Activated CD4-positive, alpha-beta T cell treated with anti-CD3 and anti-CD28 coated beads, Interleukin-2, amount 10 ng/mL, durations not matched to agents 24 days and 14 days (primary cell): Measurements from ENCODE around the gene ANKIB1. TPM values are rescaled to one million over a fixed set of nuclear protein-coding genes. Genes with fewer than 3 reads are reported as not detected.

ENCODE experiments used
- DNase-seq: peaks from one replicate; pipeline ENCODE4 v3.0.0; 2022
- H3K27ac Mint-ChIP-seq: one replicate; pipeline ENCODE4 v1.8.0; 2022; ENCODE audit warnings: mild to moderate bottlenecking, mixed read lengths
- H3K27me3 Mint-ChIP-seq: one replicate; pipeline ENCODE4 v1.8.0; 2022; ENCODE audit warnings: mixed read lengths
- H3K36me3 Mint-ChIP-seq: one replicate; pipeline ENCODE4 v1.8.0; 2022; ENCODE audit warnings: low read depth, mild to moderate bottlenecking, mixed read lengths
- H3K4me1 Mint-ChIP-seq: one replicate; pipeline ENCODE4 v1.8.0; 2021; ENCODE audit warnings: mixed read lengths
- H3K4me3 Mint-ChIP-seq: one replicate; pipeline ENCODE4 v1.8.0; 2022; ENCODE audit warnings: mild to moderate bottlenecking, moderate library complexity, mixed read lengths
- H3K9me3 Mint-ChIP-seq: one replicate; pipeline ENCODE4 v1.8.0; 2021; ENCODE audit warnings: mixed read lengths
- intact Hi-C: fragments of 100-400 bp; cut with micrococcal nuclease; formaldehyde crosslinking; loops from one replicate; pipeline ENCODE4 v1.15.1; 2023
- total RNA-seq: library from RNA; stranded (reverse); gene quantifications from 2 replicates; pipeline ENCODE4 v1.2.3, GENCODE V29; 2022

Gene ANKIB1
- total RNA-seq, 1 donor from 2014 or later, result 54.3 TPM

DNA sequence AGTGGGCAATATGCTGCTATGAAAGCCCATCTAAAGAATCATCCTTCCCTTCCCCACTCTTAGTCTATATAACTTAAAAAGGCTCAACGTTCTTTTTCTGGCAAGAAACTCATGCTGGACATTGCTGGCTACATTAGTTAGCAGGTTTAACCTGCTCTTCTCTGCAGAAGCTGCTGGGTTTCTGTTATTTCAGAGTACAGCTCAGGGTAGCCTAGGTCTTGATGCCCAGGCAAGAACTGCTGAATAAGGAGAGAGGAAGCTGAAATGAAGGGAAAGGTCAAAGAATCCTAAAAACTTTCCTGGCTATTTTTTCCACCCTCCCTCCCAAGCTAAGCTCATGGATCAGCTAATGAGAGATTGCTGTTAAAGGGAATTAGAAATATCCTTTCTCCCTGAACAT is 79.4 kb downstream of the ANKIB1 start:
- Mint-ChIP-seq H3K27ac (no peak overlapping the region), H3K36me3 (peaks cover 22% of the 10 kb centered on the region)

DNA sequence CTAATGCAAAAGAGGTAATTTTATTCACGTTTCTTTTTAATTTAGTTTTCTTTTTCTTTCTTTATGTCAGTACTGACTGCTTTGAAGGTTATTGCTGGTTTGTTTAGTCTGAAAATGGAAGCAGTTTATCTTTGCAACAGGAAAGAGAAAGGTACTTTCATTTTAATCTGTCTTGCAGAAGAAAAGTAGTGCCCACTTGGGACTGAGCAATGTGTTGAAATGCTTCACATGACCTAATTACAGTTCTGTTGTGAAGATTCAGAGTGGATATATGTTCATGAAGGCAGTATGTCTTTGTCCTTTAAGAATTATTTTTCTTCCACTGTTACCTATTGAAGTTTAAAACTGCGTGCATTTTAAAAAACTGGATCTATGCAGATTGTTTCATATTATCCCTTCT is 80.1 kb downstream of the ANKIB1 start:
- H3K36me3 Mint-ChIP-seq, result peaks cover 17% of the 10 kb centered on the region
- no peaks in the 10 kb centered on the region for H3K9me3 Mint-ChIP-seq
- H3K4me1 Mint-ChIP-seq, result peaks cover 9% of the 10 kb centered on the region
- intact Hi-C loops, result no loop called here
- H3K4me3 Mint-ChIP-seq, result no peak overlapping the region
- no peaks in the 10 kb centered on the region for H3K27me3 Mint-ChIP-seq
- no peak overlapping the region for H3K27ac Mint-ChIP-seq
- no peak for DNase-seq

More for the DNA sequence above, 79.4 kb downstream of the ANKIB1 start:
- Mint-ChIP-seq H3K4me3 (no peak overlapping the region), H3K9me3 (no peaks in the 10 kb centered on the region), H3K27me3 (no peaks in the 10 kb centered on the region), H3K4me1 (peaks cover 9% of the 10 kb centered on the region)
- intact Hi-C loops, result no loop called here
- no peak for DNase-seq

DNA sequence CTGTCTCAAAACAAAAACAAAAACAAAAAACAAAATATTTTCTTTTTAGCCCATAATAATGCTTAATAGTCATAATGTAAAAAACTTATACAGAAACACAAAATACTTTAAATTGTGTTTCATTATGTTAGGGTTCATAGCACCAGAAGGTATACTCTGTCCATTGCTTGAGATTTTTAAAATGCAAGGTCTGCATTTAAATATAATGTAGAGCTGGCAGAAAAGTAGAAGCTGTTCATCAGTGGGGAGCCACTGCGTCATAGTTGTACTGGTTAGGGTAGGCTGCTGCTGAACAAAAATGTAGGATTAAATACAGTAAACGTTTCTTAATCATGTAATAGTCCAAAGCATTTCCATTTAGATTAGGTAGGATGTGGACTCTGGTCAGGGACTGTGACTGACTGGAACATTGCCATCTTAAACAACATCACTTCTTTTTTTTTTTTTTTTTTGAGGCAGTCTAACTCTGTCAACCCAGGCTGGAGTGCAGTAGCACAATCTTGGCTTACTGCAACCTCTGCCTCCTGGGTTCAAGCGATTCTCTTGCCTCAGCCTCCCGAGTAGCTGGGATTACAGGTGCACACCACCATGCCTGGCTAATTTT is 85.2 kb downstream of the ANKIB1 start:
- H3K36me3 Mint-ChIP-seq, result peaks cover 27% of the 10 kb centered on the region
- DNase-seq, result no peak
- no peak overlapping the region for H3K4me3 Mint-ChIP-seq
- intact Hi-C loops, result loop anchor here (10.0 kb wide), 1 partner anchor 86 kb away; the partner anchor contains the start of genes ANKIB1 and KRIT1
- H3K27me3 Mint-ChIP-seq, result no peaks in the 10 kb centered on the region
- peaks cover 4% of the 10 kb centered on the region for H3K4me1 Mint-ChIP-seq
- H3K9me3 Mint-ChIP-seq, result no peaks in the 10 kb centered on the region
- H3K27ac Mint-ChIP-seq, result no peak overlapping the region

GRCh38 chr7:92331508-92331907 is 85.7 kb downstream of the ANKIB1 start:
- H3K9me3 Mint-ChIP-seq, result no peaks in the 10 kb centered on the region
- no peaks in the 10 kb centered on the region for H3K27me3 Mint-ChIP-seq
- no peak for DNase-seq
- no peak overlapping the region for H3K27ac Mint-ChIP-seq
- H3K36me3 Mint-ChIP-seq, result peaks cover 28% of the 10 kb centered on the region
- no peak overlapping the region for H3K4me3 Mint-ChIP-seq
- intact Hi-C loops, result loop anchor here (10.0 kb wide), 1 partner anchor 87 kb away; the partner anchor contains the start of genes ANKIB1 and KRIT1
- H3K4me1 Mint-ChIP-seq, result no peaks in the 10 kb centered on the region

GRCh38 chr7:92332782-92333181 is 87.0 kb downstream of the ANKIB1 start:
- Mint-ChIP-seq H3K9me3 (no peaks in the 10 kb centered on the region), H3K27me3 (no peaks in the 10 kb centered on the region), H3K27ac (no peak overlapping the region), H3K36me3 (peaks cover 31% of the 10 kb centered on the region), H3K4me3 (no peak overlapping the region), H3K4me1 (no peaks in the 10 kb centered on the region)
- DNase-seq, result no peak
- intact Hi-C loops, result loop anchor here (10.0 kb wide), 1 partner anchor 88 kb away; the partner anchor contains the start of genes ANKIB1 and KRIT1

DNA sequence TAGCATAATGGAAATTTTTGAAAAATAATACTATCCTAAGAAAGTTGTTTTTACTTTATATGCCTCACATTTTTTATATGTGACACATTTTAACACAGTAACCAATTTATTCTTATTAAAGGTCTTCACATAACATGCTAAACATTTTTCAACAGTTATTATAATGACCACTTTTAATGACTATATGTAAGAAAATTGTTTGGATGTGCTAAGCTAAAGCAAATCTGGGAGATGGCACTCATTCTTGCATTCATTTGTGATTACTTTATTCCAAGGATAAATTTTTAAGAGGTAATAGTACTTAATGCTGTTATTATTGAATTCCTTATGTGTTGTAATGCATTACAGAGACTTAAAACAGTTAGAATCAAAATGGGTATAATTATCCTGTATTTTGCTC is 88.1 kb downstream of the ANKIB1 start:
- H3K36me3 Mint-ChIP-seq, result peaks cover 30% of the 10 kb centered on the region
- H3K27ac Mint-ChIP-seq, result no peak overlapping the region
- no peaks in the 10 kb centered on the region for H3K9me3 Mint-ChIP-seq
- intact Hi-C loops, result loop anchor here (10.0 kb wide), 1 partner anchor 89 kb away; the partner anchor contains the start of genes ANKIB1 and KRIT1
- no peak overlapping the region for H3K4me3 Mint-ChIP-seq
- H3K4me1 Mint-ChIP-seq, result no peaks in the 10 kb centered on the region
- no peaks in the 10 kb centered on the region for H3K27me3 Mint-ChIP-seq
- no peak for DNase-seq

GRCh38 chr7:92335574-92335973 is 89.8 kb downstream of the ANKIB1 start:
- H3K4me1 Mint-ChIP-seq, result no peaks in the 10 kb centered on the region
- peaks cover 24% of the 10 kb centered on the region for H3K36me3 Mint-ChIP-seq
- intact Hi-C loops, result loop anchor here (10.0 kb wide), 1 partner anchor 91 kb away; the partner anchor contains the start of genes ANKIB1 and KRIT1
- no peak overlapping the region for H3K27ac Mint-ChIP-seq
- H3K27me3 Mint-ChIP-seq, result no peaks in the 10 kb centered on the region
- no peak overlapping the region for H3K4me3 Mint-ChIP-seq
- no peaks in the 10 kb centered on the region for H3K9me3 Mint-ChIP-seq
- no peak for DNase-seq

DNA sequence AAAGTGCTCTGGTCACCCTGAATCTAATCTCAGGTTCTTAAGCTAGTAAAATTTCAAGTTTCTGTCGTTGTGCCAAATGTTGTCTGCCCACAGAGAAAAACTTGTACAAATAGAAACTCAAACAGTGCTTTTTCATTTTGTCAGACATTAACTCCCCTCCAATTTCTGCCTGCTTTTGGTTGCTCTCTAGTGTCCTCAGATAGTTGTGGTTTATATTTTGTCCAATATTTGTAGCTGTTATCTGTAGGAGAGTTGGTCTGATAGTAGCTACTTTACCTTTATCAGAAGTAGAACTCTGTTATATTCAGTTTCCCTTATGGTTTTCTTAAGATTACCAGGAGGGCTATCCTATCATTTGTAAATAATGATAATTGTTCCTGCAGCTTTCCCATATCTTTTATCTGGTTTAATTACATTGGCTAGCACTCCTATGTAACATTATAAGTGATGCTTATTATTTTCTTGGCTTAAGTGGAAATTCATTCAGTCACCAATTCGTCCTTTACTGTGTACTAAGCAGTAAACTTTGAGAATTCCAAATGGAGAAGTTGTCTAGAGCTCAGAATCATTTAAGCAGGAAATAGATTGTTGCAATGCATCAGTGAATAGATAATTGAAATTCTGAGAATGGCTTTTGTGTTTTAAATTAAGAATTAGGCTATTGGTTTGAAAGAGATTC is 91.0 kb downstream of the ANKIB1 start:
- H3K9me3 Mint-ChIP-seq, result no peaks in the 10 kb centered on the region
- DNase-seq, result no peak
- H3K36me3 Mint-ChIP-seq, result peaks cover 22% of the 10 kb centered on the region
- no peak overlapping the region for H3K27ac Mint-ChIP-seq
- H3K4me1 Mint-ChIP-seq, result no peaks in the 10 kb centered on the region
- no peaks in the 10 kb centered on the region for H3K27me3 Mint-ChIP-seq
- intact Hi-C loops, result loop anchor here (10.0 kb wide), 1 partner anchor 92 kb away; the partner anchor contains the start of genes ANKIB1 and KRIT1
- no peak overlapping the region for H3K4me3 Mint-ChIP-seq

GRCh38 chr7:92340016-92340415 is 94.2 kb downstream of the ANKIB1 start:
- Mint-ChIP-seq H3K27ac (no peak overlapping the region), H3K4me3 (no peak overlapping the region), H3K36me3 (peaks cover 20% of the 10 kb centered on the region), H3K4me1 (no peaks in the 10 kb centered on the region), H3K27me3 (no peaks in the 10 kb centered on the region), H3K9me3 (no peaks in the 10 kb centered on the region)
- intact Hi-C loops, result no loop called here
- no peak for DNase-seq

GRCh38 chr7:92343714-92344113 is 97.9 kb downstream of the ANKIB1 start:
- Mint-ChIP-seq H3K27me3 (no peaks in the 10 kb centered on the region), H3K4me3 (no peak overlapping the region)
- intact Hi-C loops, result no loop called here

DNA sequence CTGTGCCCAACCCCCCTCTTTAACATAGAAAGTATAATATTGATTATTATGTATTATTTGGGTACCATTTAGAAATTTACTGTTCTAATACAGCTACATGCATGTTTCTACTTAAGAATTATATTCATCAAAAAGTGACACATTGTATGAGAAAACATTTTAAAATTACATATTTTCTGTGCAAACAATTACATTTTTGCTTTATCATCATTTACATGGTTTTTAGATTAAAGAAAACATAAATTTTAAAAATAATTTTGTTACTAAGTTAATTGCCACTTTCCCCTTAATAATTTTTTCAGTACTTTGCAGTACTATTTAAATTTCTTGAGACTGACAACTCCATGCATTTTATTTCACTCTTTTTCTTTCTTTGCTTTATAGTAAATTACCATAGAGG is 106.2 kb downstream of the ANKIB1 start:
- no peaks in the 10 kb centered on the region for H3K9me3 Mint-ChIP-seq
- no peak overlapping the region for H3K4me3 Mint-ChIP-seq
- H3K36me3 Mint-ChIP-seq, result peaks cover 35% of the 10 kb centered on the region
- no peaks in the 10 kb centered on the region for H3K27me3 Mint-ChIP-seq
- no peaks in the 10 kb centered on the region for H3K4me1 Mint-ChIP-seq
- DNase-seq, result no peak
- H3K27ac Mint-ChIP-seq, result no peak overlapping the region
- intact Hi-C loops, result no loop called here

More at GRCh38 chr7:92343714-92344113, 97.9 kb downstream of the ANKIB1 start:
- DNase-seq, result no peak
- Mint-ChIP-seq H3K4me1 (no peaks in the 10 kb centered on the region), H3K27ac (no peak overlapping the region), H3K9me3 (no peaks in the 10 kb centered on the region), H3K36me3 (peaks cover 22% of the 10 kb centered on the region)

DNA sequence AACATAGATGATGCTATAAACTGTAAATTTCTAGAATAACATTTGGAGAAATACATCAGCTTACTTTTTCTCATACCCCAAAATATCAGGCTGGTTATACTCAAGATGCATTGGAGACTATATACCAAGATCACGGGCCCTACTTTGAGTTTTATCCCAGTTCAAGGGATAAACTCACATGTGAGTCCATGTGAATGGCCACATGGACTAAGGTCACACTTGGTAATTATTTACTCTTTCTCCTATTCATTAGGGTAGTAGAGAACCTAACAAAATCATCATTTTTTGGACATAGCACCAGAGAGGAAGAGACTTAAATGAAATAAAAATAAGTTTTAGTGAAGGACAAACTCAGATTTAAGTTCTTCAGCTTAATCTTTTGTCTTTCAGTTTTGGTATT is 108.4 kb downstream of the ANKIB1 start:
- Mint-ChIP-seq H3K9me3 (no peaks in the 10 kb centered on the region), H3K4me1 (no peaks in the 10 kb centered on the region), H3K27ac (no peak overlapping the region), H3K27me3 (no peaks in the 10 kb centered on the region), H3K4me3 (no peak overlapping the region), H3K36me3 (peaks cover 28% of the 10 kb centered on the region)
- intact Hi-C loops, result no loop called here
- DNase-seq, result no peak

DNA sequence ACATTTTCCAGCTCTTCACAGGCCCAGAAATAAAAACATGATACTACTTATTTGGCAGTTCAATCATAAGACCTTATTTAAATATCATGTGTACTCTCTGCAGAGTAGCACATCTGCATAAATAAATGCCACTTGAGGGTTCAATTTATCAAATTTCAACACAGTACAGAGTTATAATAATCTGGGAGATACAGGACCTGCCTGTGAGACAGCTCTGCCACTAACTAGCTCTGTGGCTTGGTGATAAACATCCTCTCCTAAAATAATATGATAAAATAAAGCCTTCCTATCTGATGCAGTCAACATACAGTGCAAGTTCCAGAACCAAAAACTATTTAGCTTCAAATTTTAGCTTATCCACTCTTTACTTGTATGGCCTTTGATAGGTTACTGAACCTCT is 110.6 kb downstream of the ANKIB1 start:
- peaks cover 38% of the 10 kb centered on the region for H3K36me3 Mint-ChIP-seq
- H3K27ac Mint-ChIP-seq, result no peak overlapping the region
- intact Hi-C loops, result no loop called here
- H3K4me3 Mint-ChIP-seq, result no peak overlapping the region
- no peaks in the 10 kb centered on the region for H3K9me3 Mint-ChIP-seq
- DNase-seq, result no peak
- no peaks in the 10 kb centered on the region for H3K27me3 Mint-ChIP-seq
- H3K4me1 Mint-ChIP-seq, result peaks cover 3% of the 10 kb centered on the region

GRCh38 chr7:92357260-92357659 is 111.5 kb downstream of the ANKIB1 start:
- Mint-ChIP-seq H3K9me3 (no peaks in the 10 kb centered on the region), H3K27ac (no peak overlapping the region), H3K4me3 (no peak overlapping the region), H3K27me3 (no peaks in the 10 kb centered on the region), H3K36me3 (peaks cover 39% of the 10 kb centered on the region), H3K4me1 (peaks cover 3% of the 10 kb centered on the region)
- intact Hi-C loops, result no loop called here
- no peak for DNase-seq
